ENCODE data around the gene STYXL2. TPM values are rescaled to one million over a fixed set of nuclear protein-coding genes. Genes with fewer than 3 reads are reported as not detected.

Gene STYXL2
- total and polyA plus RNA-seq, 2 of the 4 experiments (the other 2 are of a cell fraction): not detected

GRCh38 chr1:167101754-167102153, 7.9 kb downstream of the STYXL2 start:
- no TSS peak for BruUV-seq (replicated peaks)
- Histone ChIP-seq H3K4me1 (ENCODE audit: control insufficient read depth, insufficient read depth, low read length) (no peaks in the 10 kb centered on the region), H3K4me3 (ENCODE audit: insufficient read depth, low read depth, low read length) (no peak overlapping the region), H2BK20ac (ENCODE audit: low read depth, low read length) (no peak overlapping the region), H3K79me1 (ENCODE audit: low read depth in 1 of 2, low read length in 2 of 2) (no peaks in the 10 kb centered on the region), H4K8ac (ENCODE audit: low read depth in 2 of 2, low read length in 2 of 2) (no peak overlapping the region), H4K5ac (ENCODE audit: low read depth, low read length) (no peak overlapping the region), H3K4me2 (ENCODE audit: low read depth, low read length) (no peak overlapping the region), H4K91ac (ENCODE audit: insufficient read depth, low read depth, low read length) (no peak overlapping the region), H4K20me1 (ENCODE audit: insufficient read depth, low read length) (no peaks in the 10 kb centered on the region), H3K9me1 (ENCODE audit: insufficient read depth, low read length) (no peaks in the 10 kb centered on the region), H2AFZ (replicated peaks; ENCODE audit: low read length, poor library complexity) (no peak overlapping the region), H2AK5ac (ENCODE audit: low read depth, low read length) (no peak overlapping the region), H3K23ac (ENCODE audit: low read depth, low read length) (no peak overlapping the region), H3K56ac (ENCODE audit: extremely low read depth, insufficient read depth, low read length) (no peak overlapping the region), H3K9me3 (ENCODE audit: control insufficient read depth, insufficient read depth, low read length) (no peaks in the 10 kb centered on the region), H3K27ac (ENCODE audit: insufficient read depth, low read length) (no peak overlapping the region), H3K18ac (ENCODE audit: low read depth, low read length) (no peak overlapping the region), H2BK120ac (ENCODE audit: low read depth, low read length) (no peak overlapping the region), H3K27me3 (ENCODE audit: control insufficient read depth, insufficient read depth, low read length) (peaks cover 3% of the 10 kb centered on the region; the same call in 1 of the 2 replicates), H2AK9ac (replicated peaks; ENCODE audit: low read depth, low read length, poor library complexity) (no peak overlapping the region), H3K14ac (replicated peaks; ENCODE audit: low read depth, low read length) (no peak overlapping the region), H2BK15ac (ENCODE audit: low read depth, low read length) (no peak overlapping the region), H3K4ac (ENCODE audit: low read depth, low read length) (no peak overlapping the region), H3K36me3 (ENCODE audit: control insufficient read depth, insufficient read depth, low read length) (no peaks in the 10 kb centered on the region), H2BK5ac (ENCODE audit: low read depth, low read length, poor library complexity, severe bottlenecking) (no peak overlapping the region), H3K9ac (ENCODE audit: low read depth, low read length) (no peak overlapping the region)
- DNase-seq (no peak), ATAC-seq (ENCODE audit: low read depth) (no peak)
- dilution Hi-C loops (cut with HindIII; ENCODE audit: low sequenced_read_pairs, unreplicated experiment): no loop called here
- in situ Hi-C loops (cut with MboI; ENCODE audit: low sequenced_read_pairs): no loop called here
- intact Hi-C loops (cut with micrococcal nuclease): no loop called here
- ChIA-PET CTCF (no interaction called here), POLR2A (ENCODE audit: unreplicated experiment) (no interaction called here)
- no CpG with 5 or more reads among the region's 2 CpGs for WGBS, 2 experiments (ENCODE audit: extremely low coverage in 2 of 2, insufficient read length in 1 of 2)
- TF ChIP-seq MXI1 (IDR thresholded peaks at IDR 0.05; ENCODE audit: borderline replicate concordance, low read depth, low read length): no peak
- no peak for TF ChIP-seq CHD1 (IDR thresholded peaks at IDR 0.05; ENCODE audit: low read depth, low read length)
- TF ChIP-seq MAFK (IDR thresholded peaks at IDR 0.05; ENCODE audit: low read depth, low read length): no peak
- TF ChIP-seq USF2 (IDR thresholded peaks at IDR 0.05; ENCODE audit: low read depth, low read length): no peak
- TF ChIP-seq POLR2A (IDR thresholded peaks at IDR 0.05; ENCODE audit: low read depth, low read length): no peak
- TF ChIP-seq RCOR1 (IDR thresholded peaks at IDR 0.05; ENCODE audit: insufficient replicate concordance, low read length): no peak
- no peak for TF ChIP-seq SMC3 (IDR thresholded peaks at IDR 0.05; ENCODE audit: low read depth, low read length)
- TF ChIP-seq MAZ (IDR thresholded peaks at IDR 0.05; ENCODE audit: borderline replicate concordance, low read depth, low read length): no peak
- no peak for TF ChIP-seq RAD21 (IDR thresholded peaks at IDR 0.05; ENCODE audit: low read length)
- no peak for TF ChIP-seq CEBPB (IDR thresholded peaks at IDR 0.05; ENCODE audit: low read depth, low read length)
- no peak for TF ChIP-seq BHLHE40 (IDR thresholded peaks at IDR 0.05; ENCODE audit: low read depth, low read length)
- TF ChIP-seq, protein P1, sequence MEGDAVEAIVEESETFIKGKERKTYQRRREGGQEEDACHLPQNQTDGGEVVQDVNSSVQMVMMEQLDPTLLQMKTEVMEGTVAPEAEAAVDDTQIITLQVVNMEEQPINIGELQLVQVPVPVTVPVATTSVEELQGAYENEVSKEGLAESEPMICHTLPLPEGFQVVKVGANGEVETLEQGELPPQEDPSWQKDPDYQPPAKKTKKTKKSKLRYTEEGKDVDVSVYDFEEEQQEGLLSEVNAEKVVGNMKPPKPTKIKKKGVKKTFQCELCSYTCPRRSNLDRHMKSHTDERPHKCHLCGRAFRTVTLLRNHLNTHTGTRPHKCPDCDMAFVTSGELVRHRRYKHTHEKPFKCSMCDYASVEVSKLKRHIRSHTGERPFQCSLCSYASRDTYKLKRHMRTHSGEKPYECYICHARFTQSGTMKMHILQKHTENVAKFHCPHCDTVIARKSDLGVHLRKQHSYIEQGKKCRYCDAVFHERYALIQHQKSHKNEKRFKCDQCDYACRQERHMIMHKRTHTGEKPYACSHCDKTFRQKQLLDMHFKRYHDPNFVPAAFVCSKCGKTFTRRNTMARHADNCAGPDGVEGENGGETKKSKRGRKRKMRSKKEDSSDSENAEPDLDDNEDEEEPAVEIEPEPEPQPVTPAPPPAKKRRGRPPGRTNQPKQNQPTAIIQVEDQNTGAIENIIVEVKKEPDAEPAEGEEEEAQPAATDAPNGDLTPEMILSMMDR (conservative IDR thresholded peaks at IDR 0.05; ENCODE audit: low read depth, low read length): no peak
- TF ChIP-seq NFE2L2 (IDR thresholded peaks at IDR 0.05; ENCODE audit: low read depth, low read length): no peak
- TF ChIP-seq FOS (IDR thresholded peaks at IDR 0.05; ENCODE audit: low read depth, low read length): no peak
- TF ChIP-seq, protein P2, sequence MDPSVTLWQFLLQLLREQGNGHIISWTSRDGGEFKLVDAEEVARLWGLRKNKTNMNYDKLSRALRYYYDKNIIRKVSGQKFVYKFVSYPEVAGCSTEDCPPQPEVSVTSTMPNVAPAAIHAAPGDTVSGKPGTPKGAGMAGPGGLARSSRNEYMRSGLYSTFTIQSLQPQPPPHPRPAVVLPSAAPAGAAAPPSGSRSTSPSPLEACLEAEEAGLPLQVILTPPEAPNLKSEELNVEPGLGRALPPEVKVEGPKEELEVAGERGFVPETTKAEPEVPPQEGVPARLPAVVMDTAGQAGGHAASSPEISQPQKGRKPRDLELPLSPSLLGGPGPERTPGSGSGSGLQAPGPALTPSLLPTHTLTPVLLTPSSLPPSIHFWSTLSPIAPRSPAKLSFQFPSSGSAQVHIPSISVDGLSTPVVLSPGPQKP (IDR thresholded peaks at IDR 0.05; ENCODE audit: borderline replicate concordance, low read depth, low read length): no peak
- no peak for TF ChIP-seq RFX5 (IDR thresholded peaks at IDR 0.05; ENCODE audit: low read depth, low read length)

Data from IMR-90 (cell line).